Measurements from ENCODE around the gene DGKQ. TPM values are rescaled to one million over a fixed set of nuclear protein-coding genes. Genes with fewer than 3 reads are reported as not detected.
A peak's percentile ranks its signal among the peaks of the same experiment; 100 is the strongest.

The DGKQ gene
- total RNA-seq, 2 donors from 2014 or later = 39.4 to 68.2 TPM

- DNase-seq = no peak
- no peak overlapping the region for H3K4me3 ChIP-seq
- no peaks in the 10 kb centered on the region for H3K27me3 ChIP-seq
- H3K27ac ChIP-seq = no peak overlapping the region
- peaks cover 4% of the 10 kb centered on the region for H3K4me1 ChIP-seq
- H3K9me3 ChIP-seq = no peaks in the 10 kb centered on the region
- H3K36me3 ChIP-seq = no peaks in the 10 kb centered on the region
- no peak for TF ChIP-seq CTCF (IDR thresholded peaks at IDR 0.05)
- intact Hi-C loops (cut with DNase I) = no loop called here
- no peak overlapping the region for H3K9ac ChIP-seq (ENCODE audit: low read depth in 2 of 2, low read length in 2 of 2)
Observed at GRCh38 chr4:1015179-1015578, 41.8 kb upstream of the DGKQ start.

- Histone ChIP-seq H3K9me3 (no peaks in the 10 kb centered on the region), H3K27me3 (no peaks in the 10 kb centered on the region), H3K4me3 (no peak overlapping the region), H3K9ac (ENCODE audit: low read depth in 2 of 2, low read length in 2 of 2) (no peak overlapping the region), H3K27ac (no peak overlapping the region), H3K36me3 (no peaks in the 10 kb centered on the region), H3K4me1 (peaks cover 7% of the 10 kb centered on the region)
- intact Hi-C loops (cut with DNase I) = no loop called here
- TF ChIP-seq CTCF (IDR thresholded peaks at IDR 0.05) = no peak
- no peak for DNase-seq
Observed at GRCh38 chr4:1014291-1015167, 41.2 kb upstream of the DGKQ start.

- no peak overlapping the region for H3K9ac ChIP-seq (ENCODE audit: low read depth in 2 of 2, low read length in 2 of 2)
- intact Hi-C loops (cut with DNase I) = no loop called here
- peaks cover under 1% of the 10 kb centered on the region for H3K27me3 ChIP-seq
- H3K27ac ChIP-seq = no peak overlapping the region
- peaks cover 7% of the 10 kb centered on the region for H3K4me1 ChIP-seq
- no peak for TF ChIP-seq CTCF (IDR thresholded peaks at IDR 0.05)
- no peaks in the 10 kb centered on the region for H3K9me3 ChIP-seq
- DNase-seq = no peak
- H3K36me3 ChIP-seq = no peaks in the 10 kb centered on the region
- no peak overlapping the region for H3K4me3 ChIP-seq
Observed at GRCh38 chr4:1013225-1014073, 40.1 kb upstream of the DGKQ start.

- Histone ChIP-seq H3K9me3 (no peaks in the 10 kb centered on the region), H3K27me3 (peaks cover 6% of the 10 kb centered on the region), H3K9ac (ENCODE audit: low read depth in 2 of 2, low read length in 2 of 2) (no peak overlapping the region), H3K36me3 (no peaks in the 10 kb centered on the region), H3K4me1 (peaks cover 7% of the 10 kb centered on the region), H3K4me3 (peak overlapping the region; percentile 53), H3K27ac (no peak overlapping the region)
- DNase-seq = peak; percentile 71
- intact Hi-C loops (cut with DNase I) = no loop called here
- TF ChIP-seq CTCF (IDR thresholded peaks at IDR 0.05) = no peak
Observed at GRCh38 chr4:1012034-1012739, 38.8 kb upstream of the DGKQ start.

GRCh38 chr4:1011666-1012033 lies 38.3 kb upstream of the DGKQ start:
- Histone ChIP-seq H3K4me1 (peaks cover 7% of the 10 kb centered on the region), H3K9me3 (no peaks in the 10 kb centered on the region), H3K27ac (no peak overlapping the region), H3K9ac (ENCODE audit: low read depth in 2 of 2, low read length in 2 of 2) (no peak overlapping the region), H3K27me3 (peaks cover 6% of the 10 kb centered on the region), H3K36me3 (no peaks in the 10 kb centered on the region), H3K4me3 (no peak overlapping the region)
- intact Hi-C loops (cut with DNase I) = no loop called here
- no peak for DNase-seq
- no peak for TF ChIP-seq CTCF (IDR thresholded peaks at IDR 0.05)

Measured in colonic mucosa (tissue), 4 donors.